ENCODE results near the gene GALNT17. TPM values are rescaled to one million over a fixed set of nuclear protein-coding genes. Genes with fewer than 3 reads are reported as not detected.

Gene GALNT17
- total and polyA plus RNA-seq, 5 donors from 2014 or later: not detected

- H3K4me1 ChIP-seq (ENCODE audit: control insufficient read depth, insufficient read depth, low read length, poor library complexity, severe bottlenecking): no peaks in the 10 kb centered on the region
- H3K27me3 Mint-ChIP-seq: no peaks in the 10 kb centered on the region
Observed at GRCh38 chr7:71541707-71542353, 409.9 kb downstream of the GALNT17 start.

GRCh38 chr7:71543396-71543795 lies 411.5 kb downstream of the GALNT17 start:
- Histone ChIP-seq H3K4me3 (ENCODE audit: low read depth, low read length) (no peak overlapping the region), H3K9me3 (ENCODE audit: control insufficient read depth in 2 of 2, low read length in 2 of 2) (no peaks in the 10 kb centered on the region), H3K27me3 (ENCODE audit: control insufficient read depth, insufficient read depth, low read length) (no peaks in the 10 kb centered on the region), H3K4me1 (ENCODE audit: control insufficient read depth, insufficient read depth, low read length, poor library complexity, severe bottlenecking) (no peaks in the 10 kb centered on the region), H3K36me3 (ENCODE audit: control insufficient read depth, insufficient read depth, low read length) (no peaks in the 10 kb centered on the region), H3K27ac (ENCODE audit: insufficient read depth, low read length, poor library complexity, severe bottlenecking) (no peak overlapping the region)
- no peaks in the 10 kb centered on the region for H3K36me3 Mint-ChIP-seq
- H3K27ac Mint-ChIP-seq: no peak overlapping the region
- ATAC-seq (ENCODE audit: low read depth in 2 of 2) (no peak), DNase-seq (no peak)
- peaks cover 0 to 8% (median 3%) of the 10 kb centered on the region in 7 donors for H3K9me3 Mint-ChIP-seq
- H3K4me3 Mint-ChIP-seq: no peak overlapping the region
- no peaks in the 10 kb centered on the region for H3K4me1 Mint-ChIP-seq
- no peaks in the 10 kb centered on the region for H3K27me3 Mint-ChIP-seq

More at GRCh38 chr7:71541707-71542353, 409.9 kb downstream of the GALNT17 start:
- Mint-ChIP-seq H3K36me3 (no peaks in the 10 kb centered on the region), H3K9me3 (peaks cover 0 to 10% (median 0%) of the 10 kb centered on the region in 7 donors), H3K4me3 (no peak overlapping the region), H3K4me1 (no peaks in the 10 kb centered on the region), H3K27ac (no peak overlapping the region)
- H3K4me3 ChIP-seq (ENCODE audit: low read depth, low read length): no peak overlapping the region
- H3K36me3 ChIP-seq (ENCODE audit: control insufficient read depth, insufficient read depth, low read length): no peaks in the 10 kb centered on the region
- no peaks in the 10 kb centered on the region for H3K9me3 ChIP-seq (ENCODE audit: control insufficient read depth in 2 of 2, low read length in 2 of 2)
- no peak overlapping the region for H3K27ac ChIP-seq (ENCODE audit: insufficient read depth, low read length, poor library complexity, severe bottlenecking)
- ATAC-seq (ENCODE audit: low read depth in 2 of 2) (no peak), DNase-seq (no peak)
- no peaks in the 10 kb centered on the region for H3K27me3 ChIP-seq (ENCODE audit: control insufficient read depth, insufficient read depth, low read length)

DNA sequence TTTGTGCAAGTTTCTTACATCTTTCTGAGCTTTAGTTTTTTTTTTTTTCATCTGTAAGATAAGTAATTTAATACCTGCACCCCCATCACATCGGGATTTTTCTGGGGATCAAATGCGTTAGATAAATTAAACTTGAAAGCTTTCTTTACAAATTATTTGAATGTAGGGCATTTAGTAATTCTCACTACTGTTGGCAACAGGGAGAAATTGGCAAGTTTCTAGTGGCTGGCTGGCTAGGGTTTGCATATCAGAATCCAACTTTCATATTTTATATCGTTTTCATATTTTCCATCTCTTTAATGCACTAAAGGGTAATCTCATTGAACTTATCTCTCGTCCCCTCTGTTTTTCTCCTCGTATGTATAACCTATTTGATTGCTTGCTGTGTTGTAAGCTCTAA lies 412.9 kb downstream of the GALNT17 start:
- Mint-ChIP-seq H3K27me3 (no peaks in the 10 kb centered on the region), H3K4me1 (no peaks in the 10 kb centered on the region), H3K9me3 (peaks cover 0 to 11% (median 6%) of the 10 kb centered on the region in 7 donors), H3K36me3 (no peaks in the 10 kb centered on the region), H3K4me3 (no peak overlapping the region), H3K27ac (no peak overlapping the region)
- Histone ChIP-seq H3K27ac (ENCODE audit: insufficient read depth, low read length, poor library complexity, severe bottlenecking) (no peak overlapping the region), H3K36me3 (ENCODE audit: control insufficient read depth, insufficient read depth, low read length) (no peaks in the 10 kb centered on the region), H3K27me3 (ENCODE audit: control insufficient read depth, insufficient read depth, low read length) (no peaks in the 10 kb centered on the region), H3K4me1 (ENCODE audit: control insufficient read depth, insufficient read depth, low read length, poor library complexity, severe bottlenecking) (no peaks in the 10 kb centered on the region), H3K9me3 (ENCODE audit: control insufficient read depth in 2 of 2, low read length in 2 of 2) (no peaks in the 10 kb centered on the region), H3K4me3 (ENCODE audit: low read depth, low read length) (no peak overlapping the region)
- no peak for DNase-seq
- ATAC-seq (ENCODE audit: low read depth in 2 of 2): no peak

DNA sequence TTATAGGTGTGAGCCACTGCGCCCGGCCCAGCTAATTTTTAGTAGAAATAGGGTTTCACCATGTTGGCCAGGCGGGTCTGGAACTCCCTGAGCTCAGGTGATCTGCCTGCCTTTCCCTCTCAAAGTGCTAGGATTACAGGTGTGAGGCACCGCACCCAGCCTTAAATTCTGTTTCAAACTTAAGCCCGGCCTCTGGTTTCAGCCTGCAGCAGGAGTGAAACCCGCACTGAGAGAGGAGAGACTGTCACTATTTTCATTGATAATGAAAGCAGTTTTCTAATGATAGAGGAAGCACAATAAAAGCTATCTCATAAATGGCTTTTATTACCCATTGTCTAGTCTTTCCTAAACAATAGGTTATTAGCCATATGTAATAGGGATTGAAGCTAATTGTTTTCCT lies 415.5 kb downstream of the GALNT17 start:
- Mint-ChIP-seq H3K27me3 (no peaks in the 10 kb centered on the region), H3K36me3 (no peaks in the 10 kb centered on the region), H3K4me3 (no peak overlapping the region), H3K4me1 (no peaks in the 10 kb centered on the region), H3K9me3 (peaks cover 0 to 18% (median 8%) of the 10 kb centered on the region in 7 donors), H3K27ac (no peak overlapping the region)
- Histone ChIP-seq H3K4me3 (ENCODE audit: low read depth, low read length) (no peak overlapping the region), H3K4me1 (ENCODE audit: control insufficient read depth, insufficient read depth, low read length, poor library complexity, severe bottlenecking) (no peaks in the 10 kb centered on the region), H3K9me3 (ENCODE audit: control insufficient read depth in 2 of 2, low read length in 2 of 2) (peaks cover 0 to 1% of the 10 kb centered on the region in 2 experiments), H3K36me3 (ENCODE audit: control insufficient read depth, insufficient read depth, low read length) (no peaks in the 10 kb centered on the region), H3K27me3 (ENCODE audit: control insufficient read depth, insufficient read depth, low read length) (no peaks in the 10 kb centered on the region), H3K27ac (ENCODE audit: insufficient read depth, low read length, poor library complexity, severe bottlenecking) (no peak overlapping the region)
- no peak for ATAC-seq (ENCODE audit: low read depth in 2 of 2)
- no peak for DNase-seq

DNA sequence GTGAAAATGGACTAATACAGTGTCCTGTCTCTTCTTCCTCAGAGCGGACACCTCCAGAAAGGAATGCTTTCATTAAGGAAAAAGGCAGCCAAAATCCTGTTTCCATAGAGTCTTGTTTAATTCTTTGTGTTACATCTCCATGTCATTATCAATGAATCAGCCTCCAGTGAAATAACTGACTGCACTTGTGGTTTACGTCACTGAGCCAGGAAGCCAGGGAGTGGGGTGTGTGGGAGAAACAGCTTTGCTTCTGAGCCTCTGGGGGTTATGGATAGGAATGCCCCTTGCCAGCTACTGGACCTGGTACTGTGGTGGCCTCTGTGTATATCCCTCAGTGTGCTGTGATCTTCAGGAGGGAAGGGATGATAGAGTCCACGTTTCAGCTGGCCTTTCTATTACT lies 416.8 kb downstream of the GALNT17 start:
- ATAC-seq (ENCODE audit: low read depth in 2 of 2): no peak
- H3K36me3 Mint-ChIP-seq: no peaks in the 10 kb centered on the region
- H3K4me1 Mint-ChIP-seq: no peaks in the 10 kb centered on the region
- Histone ChIP-seq H3K27me3 (ENCODE audit: control insufficient read depth, insufficient read depth, low read length) (no peaks in the 10 kb centered on the region), H3K4me1 (ENCODE audit: control insufficient read depth, insufficient read depth, low read length, poor library complexity, severe bottlenecking) (no peaks in the 10 kb centered on the region), H3K36me3 (ENCODE audit: control insufficient read depth, insufficient read depth, low read length) (no peaks in the 10 kb centered on the region), H3K27ac (ENCODE audit: insufficient read depth, low read length, poor library complexity, severe bottlenecking) (no peak overlapping the region), H3K4me3 (ENCODE audit: low read depth, low read length) (no peak overlapping the region), H3K9me3 (ENCODE audit: control insufficient read depth in 2 of 2, low read length in 2 of 2) (peaks cover 0 to 1% of the 10 kb centered on the region in 2 experiments)
- H3K27ac Mint-ChIP-seq: no peak overlapping the region
- no peaks in the 10 kb centered on the region for H3K27me3 Mint-ChIP-seq
- DNase-seq: no peak
- no peak overlapping the region for H3K4me3 Mint-ChIP-seq
- H3K9me3 Mint-ChIP-seq: peaks cover 0 to 21% (median 8%) of the 10 kb centered on the region in 7 donors

DNA sequence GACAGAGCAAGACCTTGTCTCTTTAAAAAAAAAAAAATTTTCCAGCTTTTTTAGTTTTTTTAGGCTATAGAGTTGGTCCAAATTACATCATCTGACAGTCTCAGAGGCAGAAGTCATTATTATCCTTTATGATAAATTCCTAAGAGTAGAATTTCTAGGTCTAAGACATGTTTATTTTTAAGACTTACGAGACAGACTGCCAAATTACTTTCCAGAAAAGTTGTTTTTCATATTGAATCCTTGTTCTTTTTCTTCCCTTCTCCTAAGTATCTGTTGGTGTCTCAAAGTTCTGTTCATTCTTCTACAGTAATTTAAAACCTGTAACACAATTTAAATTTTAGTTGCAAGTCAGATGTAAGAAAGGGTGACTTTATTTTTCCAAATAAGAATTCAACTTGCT lies 421.4 kb downstream of the GALNT17 start:
- H3K27ac Mint-ChIP-seq: no peak overlapping the region
- ATAC-seq (ENCODE audit: low read depth in 2 of 2) (no peak), DNase-seq (no peak)
- Histone ChIP-seq H3K4me1 (ENCODE audit: control insufficient read depth, insufficient read depth, low read length, poor library complexity, severe bottlenecking) (no peaks in the 10 kb centered on the region), H3K9me3 (ENCODE audit: control insufficient read depth in 2 of 2, low read length in 2 of 2) (peaks cover 1 to 4% of the 10 kb centered on the region in 2 experiments), H3K4me3 (ENCODE audit: low read depth, low read length) (no peak overlapping the region), H3K36me3 (ENCODE audit: control insufficient read depth, insufficient read depth, low read length) (no peaks in the 10 kb centered on the region), H3K27me3 (ENCODE audit: control insufficient read depth, insufficient read depth, low read length) (no peaks in the 10 kb centered on the region), H3K27ac (ENCODE audit: insufficient read depth, low read length, poor library complexity, severe bottlenecking) (no peak overlapping the region)
- no peaks in the 10 kb centered on the region for H3K27me3 Mint-ChIP-seq
- no peaks in the 10 kb centered on the region for H3K4me1 Mint-ChIP-seq
- H3K9me3 Mint-ChIP-seq: peaks cover 2 to 35% (median 9%) of the 10 kb centered on the region in 7 donors
- H3K4me3 Mint-ChIP-seq: no peak overlapping the region
- no peaks in the 10 kb centered on the region for H3K36me3 Mint-ChIP-seq

DNA sequence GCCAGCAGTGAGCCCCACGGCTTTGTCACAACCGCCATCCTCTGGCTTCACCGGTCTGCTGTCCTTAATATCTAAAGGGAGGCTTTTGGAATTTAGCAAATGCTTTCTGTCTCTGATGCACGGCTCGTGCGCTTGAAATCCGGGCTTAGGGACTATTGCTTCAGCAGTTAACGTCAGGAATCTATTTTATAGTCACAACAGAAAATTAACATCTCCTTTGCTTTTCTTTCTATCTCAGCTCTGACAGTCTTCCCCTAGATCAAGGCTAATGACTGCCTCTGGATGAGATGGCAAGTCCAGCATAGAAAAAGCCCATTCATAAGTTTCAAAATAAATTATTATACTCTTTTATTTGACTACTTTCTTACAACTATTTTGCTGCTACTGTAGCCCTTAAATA lies 423.8 kb downstream of the GALNT17 start:
- Mint-ChIP-seq H3K36me3 (no peaks in the 10 kb centered on the region), H3K27ac (no peak overlapping the region), H3K4me3 (no peak overlapping the region), H3K4me1 (no peaks in the 10 kb centered on the region), H3K9me3 (peaks cover 2 to 34% (median 7%) of the 10 kb centered on the region in 7 donors), H3K27me3 (no peaks in the 10 kb centered on the region)
- Histone ChIP-seq H3K27ac (ENCODE audit: insufficient read depth, low read length, poor library complexity, severe bottlenecking) (no peak overlapping the region), H3K36me3 (ENCODE audit: control insufficient read depth, insufficient read depth, low read length) (no peaks in the 10 kb centered on the region), H3K4me3 (ENCODE audit: low read depth, low read length) (no peak overlapping the region), H3K9me3 (ENCODE audit: control insufficient read depth in 2 of 2, low read length in 2 of 2) (peaks cover 0 to 4% of the 10 kb centered on the region in 2 experiments), H3K4me1 (ENCODE audit: control insufficient read depth, insufficient read depth, low read length, poor library complexity, severe bottlenecking) (no peaks in the 10 kb centered on the region), H3K27me3 (ENCODE audit: control insufficient read depth, insufficient read depth, low read length) (no peaks in the 10 kb centered on the region)
- ATAC-seq (ENCODE audit: low read depth in 2 of 2): no peak
- DNase-seq: no peak
